ENCODE measurements around the gene PRKAG2. TPM values are rescaled to one million over a fixed set of nuclear protein-coding genes. Genes with fewer than 3 reads are reported as not detected.

Gene PRKAG2
- total and polyA plus RNA-seq, 2 experiments from 2014 or later: 9.1 to 14.9 TPM

GRCh38 chr7:151889406-151890354, 12.8 kb upstream of the PRKAG2 start:
- no peak overlapping the region for H3K4me3 Mint-ChIP-seq
- Histone ChIP-seq H3K4me1 (ENCODE audit: insufficient read depth) (no peaks in the 10 kb centered on the region), H3F3A (replicated peaks; ENCODE audit: low read depth) (no peaks in the 10 kb centered on the region), H3K4me2 (no peak overlapping the region), H3K9me2 (ENCODE audit: insufficient read depth) (peaks cover 2% of the 10 kb centered on the region; the same call in 1 of the 2 replicates), H3K79me2 (replicated peaks; ENCODE audit: insufficient read depth) (no peaks in the 10 kb centered on the region), H4K20me1 (replicated peaks; ENCODE audit: insufficient read depth) (no peaks in the 10 kb centered on the region), H3K27me3 (ENCODE audit: insufficient read depth) (no peaks in the 10 kb centered on the region), H3K36me3 (ENCODE audit: insufficient read depth) (no peaks in the 10 kb centered on the region), H3K4me3 (no peak overlapping the region), H2AFZ (no peak overlapping the region), H3K27ac (ENCODE audit: low read depth) (no peak overlapping the region)
- peaks cover 14% of the 10 kb centered on the region for H3K4me1 Mint-ChIP-seq
- TF ChIP-seq JUNB (IDR thresholded peaks at IDR 0.05; ENCODE audit: unreplicated experiment) (no peak), ZNF331 (CRISPR knock-in tag; IDR thresholded peaks at IDR 0.05; ENCODE audit: low read depth) (no peak), CREB1 (CRISPR knock-in tag; IDR thresholded peaks at IDR 0.05; ENCODE audit: low read depth) (no peak), STAT1 (IDR thresholded peaks at IDR 0.05; ENCODE audit: unreplicated experiment) (no peak), REST (IDR thresholded peaks at IDR 0.05; ENCODE audit: unreplicated experiment) (no peak), ZNF114 (CRISPR knock-in tag; IDR thresholded peaks at IDR 0.05) (no peak), CTCF (conservative IDR thresholded peaks at IDR 0.05; ENCODE audit: low read depth in 2 of 2) (no peak), EZH2phosphoT487 (IDR thresholded peaks at IDR 0.05; ENCODE audit: unreplicated experiment) (no peak), EZH2 (IDR thresholded peaks at IDR 0.05; ENCODE audit: low read depth, unreplicated experiment) (no peak), ZNF462 (CRISPR knock-in tag; IDR thresholded peaks at IDR 0.05) (no peak), POLR2AphosphoS5 (IDR thresholded peaks at IDR 0.05; ENCODE audit: low read depth) (no peak), NANOG (IDR thresholded peaks at IDR 0.05; ENCODE audit: borderline replicate concordance) (no peak)
- ATAC-seq (no peak), DNase-seq (ENCODE audit: low spot score) (no peak)
- H3K27ac Mint-ChIP-seq: no peak overlapping the region
- no peaks in the 10 kb centered on the region for H3K9me3 Mint-ChIP-seq
- peaks cover 6% of the 10 kb centered on the region for H3K27me3 Mint-ChIP-seq (ENCODE audit: insufficient read depth, low read depth, poor library complexity)
- H3K36me3 Mint-ChIP-seq (ENCODE audit: low read depth): no peaks in the 10 kb centered on the region
